ENCODE results near the gene RGS3. TPM values are rescaled to one million over a fixed set of nuclear protein-coding genes. Genes with fewer than 3 reads are reported as not detected.

RGS3 gene
- total RNA-seq, 1 donor, result 48.9 TPM

DNA sequence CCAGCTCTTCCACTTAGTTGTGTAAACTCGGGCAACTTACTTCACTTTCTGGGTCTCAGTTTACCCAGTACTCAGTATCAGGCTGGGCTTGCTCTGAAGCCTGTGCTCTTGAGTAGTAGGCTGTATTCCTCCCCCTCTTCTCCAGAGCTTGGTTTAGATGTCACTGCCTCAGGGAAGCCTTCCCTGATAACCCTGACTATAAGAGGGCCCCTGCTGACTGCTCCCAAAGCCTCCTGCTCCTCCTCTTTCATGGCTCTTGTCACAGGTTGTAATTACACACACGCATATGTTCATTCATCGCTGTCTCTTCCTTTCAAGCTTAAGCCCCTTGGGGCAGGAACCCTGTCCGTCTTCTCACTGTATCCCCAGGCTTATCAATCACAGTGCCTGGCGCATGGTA lies 140.2 kb downstream of the RGS3 start:
- no peak overlapping the region for H3K4me3 ChIP-seq (ENCODE audit: low read depth, low read length)
- no peak for TF ChIP-seq CTCF (IDR thresholded peaks at IDR 0.05; ENCODE audit: insufficient read depth, low read length)
- DNase-seq (ENCODE audit: low read depth), result no peak

GRCh38 chr9:113604393-113604792 lies 140.9 kb downstream of the RGS3 start:
- H3K4me3 ChIP-seq (ENCODE audit: low read depth, low read length), result no peak overlapping the region
- DNase-seq (ENCODE audit: low read depth), result no peak
- TF ChIP-seq CTCF (IDR thresholded peaks at IDR 0.05; ENCODE audit: insufficient read depth, low read length), result no peak

- no peak for TF ChIP-seq CTCF (IDR thresholded peaks at IDR 0.05; ENCODE audit: insufficient read depth, low read length)
- no peak for DNase-seq (ENCODE audit: low read depth)
- no peak overlapping the region for H3K4me3 ChIP-seq (ENCODE audit: low read depth, low read length)
Measured at GRCh38 chr9:113606510-113606909, 143.0 kb downstream of the RGS3 start.

GRCh38 chr9:113608082-113608685 lies 144.7 kb downstream of the RGS3 start:
- TF ChIP-seq CTCF (IDR thresholded peaks at IDR 0.05; ENCODE audit: insufficient read depth, low read length), result no peak
- no peak for DNase-seq (ENCODE audit: low read depth)
- no peak overlapping the region for H3K4me3 ChIP-seq (ENCODE audit: low read depth, low read length)

- no peak for TF ChIP-seq CTCF (IDR thresholded peaks at IDR 0.05; ENCODE audit: insufficient read depth, low read length)
- peak; percentile 72 for DNase-seq (ENCODE audit: low read depth)
- no peak overlapping the region for H3K4me3 ChIP-seq (ENCODE audit: low read depth, low read length)
Measured at GRCh38 chr9:113609562-113610318, 146.2 kb downstream of the RGS3 start.

DNA sequence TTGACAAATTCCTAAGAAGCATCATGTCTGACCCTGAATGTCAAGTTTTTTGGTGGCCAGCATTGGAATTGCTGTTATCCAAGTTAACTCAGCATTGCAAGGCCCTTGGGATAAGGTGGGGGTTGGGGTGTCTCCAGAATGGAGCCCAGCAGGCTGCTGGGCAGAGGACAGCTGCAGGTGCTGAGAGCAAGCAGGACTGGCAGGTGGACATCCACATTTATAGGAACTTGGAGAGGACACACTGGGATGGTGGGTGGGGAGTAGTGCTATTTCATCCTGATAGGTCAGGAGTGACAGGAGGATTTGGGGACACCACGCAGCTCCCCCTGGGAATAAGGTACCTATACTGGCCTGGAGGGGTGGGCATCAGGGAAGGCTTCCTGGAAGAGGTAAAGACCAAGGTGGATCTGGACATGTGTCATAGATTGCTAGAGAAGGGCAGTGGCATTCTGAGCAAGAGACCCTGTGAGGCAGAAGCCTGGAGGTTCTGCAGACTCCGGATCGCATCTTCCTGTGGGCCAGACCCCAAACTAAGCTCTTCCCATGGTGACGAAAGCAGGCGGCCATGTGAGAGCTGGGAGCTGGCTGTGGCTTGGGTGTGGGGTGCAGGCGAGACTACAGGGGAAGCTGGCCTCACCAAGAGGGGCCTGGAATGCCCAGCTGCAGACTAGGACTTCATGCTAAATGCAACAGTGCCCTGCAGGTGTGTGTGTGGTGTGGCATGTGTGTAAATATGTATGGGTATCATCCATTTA lies 148.1 kb downstream of the RGS3 start:
- no peak for DNase-seq (ENCODE audit: low read depth)
- no peak for TF ChIP-seq CTCF (IDR thresholded peaks at IDR 0.05; ENCODE audit: insufficient read depth, low read length)

More for the DNA sequence above, 148.1 kb downstream of the RGS3 start:
- H3K4me3 ChIP-seq (ENCODE audit: low read depth, low read length), result no peak overlapping the region

Data from fibroblast of the aortic adventitia (primary cell).